H9 (cell line): ENCODE measurements around the gene OSBPL1A. TPM values are rescaled to one million over a fixed set of nuclear protein-coding genes. Genes with fewer than 3 reads are reported as not detected.

ENCODE experiments used
- DNase-seq: peaks from one replicate; pipeline ENCODE4 v3.0.0-alpha.2; 2017
- H2AFZ ChIP-seq: one replicate; pipeline ENCODE4 v1.6.1; 2013; ENCODE audit warnings: mild to moderate bottlenecking, low read length, control low read depth, moderate library complexity
- H2AK5ac ChIP-seq: 2 replicates; pipeline ENCODE4 v1.6.1; 2013; ENCODE audit warnings: low read length, control low read depth, mixed read lengths; ENCODE audit not compliant: insufficient read length
- H2BK120ac ChIP-seq: one replicate; pipeline ENCODE4 v1.6.1; 2013; ENCODE audit warnings: low read depth, mild to moderate bottlenecking, low read length, control low read depth, inconsistent platforms; ENCODE audit not compliant: poor library complexity, severe bottlenecking
- H2BK12ac ChIP-seq: 2 replicates; pipeline ENCODE4 v1.6.1; 2013; ENCODE audit warnings: low read length, control low read depth, mixed read lengths, low read depth; ENCODE audit not compliant: insufficient read length
- H2BK15ac ChIP-seq: 2 replicates; pipeline ENCODE4 v1.6.1; 2013; ENCODE audit warnings: low read depth, low read length, control low read depth
- H2BK20ac ChIP-seq: one replicate; pipeline ENCODE4 v1.6.1; 2013; ENCODE audit warnings: low read depth, mild to moderate bottlenecking, low read length, control low read depth, inconsistent platforms; ENCODE audit not compliant: poor library complexity, severe bottlenecking
- H2BK5ac ChIP-seq: 2 replicates; pipeline ENCODE4 v1.6.1; 2013; ENCODE audit warnings: low read length, control low read depth, mixed read lengths; ENCODE audit not compliant: insufficient read length
- H3K14ac ChIP-seq: 2 replicates; pipeline ENCODE4 v1.6.1; 2013; ENCODE audit warnings: low read length, control low read depth; ENCODE audit not compliant: insufficient read depth
- H3K18ac ChIP-seq: 2 replicates; pipeline ENCODE4 v1.6.1; 2013; ENCODE audit warnings: low read depth, mild to moderate bottlenecking, mixed read lengths, low read length, control low read depth; ENCODE audit not compliant: insufficient read length
- H3K23ac ChIP-seq: 2 replicates; pipeline ENCODE4 v1.6.1; 2013; ENCODE audit warnings: low read length, control low read depth, mixed read lengths, low read depth; ENCODE audit not compliant: insufficient read length
- H3K23me2 ChIP-seq: 2 replicates; pipeline ENCODE4 v1.6.1; 2013; ENCODE audit warnings: low read depth, mild to moderate bottlenecking, mixed read lengths, low read length, control low read depth; ENCODE audit not compliant: insufficient read length, poor library complexity, severe bottlenecking
- H3K27ac ChIP-seq: 2 replicates; pipeline ENCODE4 v1.5.1; 2013; ENCODE audit warnings: low read length, control low read depth, mixed read lengths, low read depth; ENCODE audit not compliant: insufficient read length
- H3K27me3 ChIP-seq: 2 replicates; pipeline ENCODE4 v1.6.1; 2013; ENCODE audit warnings: low read length, control low read depth, inconsistent platforms; ENCODE audit not compliant: insufficient read depth
- H3K4ac ChIP-seq: 2 replicates; pipeline ENCODE4 v1.6.1; 2013; ENCODE audit warnings: low read depth, mild to moderate bottlenecking, control low read depth, inconsistent platforms, low read length, moderate library complexity
- H3K4me1 ChIP-seq: 2 replicates; pipeline ENCODE4 v1.6.1; 2013; ENCODE audit warnings: low read length, control low read depth, inconsistent platforms; ENCODE audit not compliant: insufficient read depth
- H3K4me2 ChIP-seq: 2 replicates; pipeline ENCODE4 v1.6.1; 2013; ENCODE audit warnings: low read length, control low read depth, mixed read lengths; ENCODE audit not compliant: insufficient read length, insufficient read depth
- H3K56ac ChIP-seq: 2 replicates; pipeline ENCODE4 v1.6.1; 2013; ENCODE audit warnings: low read depth, mild to moderate bottlenecking, mixed read lengths, low read length, control low read depth; ENCODE audit not compliant: insufficient read length
- H3K79me1 ChIP-seq: 2 replicates; pipeline ENCODE4 v1.6.1; 2013; ENCODE audit warnings: low read depth, mild to moderate bottlenecking, moderate library complexity, low read length, control low read depth, inconsistent platforms; ENCODE audit not compliant: insufficient read depth, poor library complexity, severe bottlenecking
- H3K79me2 ChIP-seq: 2 replicates; pipeline ENCODE4 v1.6.1; 2013; ENCODE audit warnings: low read length, control low read depth, inconsistent platforms; ENCODE audit not compliant: insufficient read depth
- H3K9ac ChIP-seq: 2 replicates; pipeline ENCODE4 v1.6.1; 2013; ENCODE audit warnings: low read length, control low read depth, mixed read lengths; ENCODE audit not compliant: insufficient read length; ENCODE audit errors: extremely low read depth
- H3K9me3 ChIP-seq: one replicate; pipeline ENCODE4 v1.6.1; 2013; ENCODE audit warnings: low read depth, low read length, inconsistent platforms; ENCODE audit not compliant: control insufficient read depth
- H3T11ph ChIP-seq: one replicate; pipeline ENCODE4 v1.6.1; 2013; ENCODE audit warnings: mild to moderate bottlenecking, low read length, control low read depth, inconsistent platforms
- H4K20me1 ChIP-seq: one replicate; pipeline ENCODE4 v1.6.1; 2013; ENCODE audit not compliant: control insufficient read depth, insufficient read length, insufficient read depth
- H4K5ac ChIP-seq: 2 replicates; pipeline ENCODE4 v1.6.1; 2013; ENCODE audit warnings: low read depth, mild to moderate bottlenecking, mixed read lengths, low read length, control low read depth; ENCODE audit not compliant: insufficient read length
- H4K8ac ChIP-seq: replicated peaks from 2 replicates; pipeline ENCODE4 v1.6.1; 2013; ENCODE audit warnings: low read length, control low read depth, mixed read lengths, low read depth; ENCODE audit not compliant: insufficient read length
- H4K91ac ChIP-seq: 2 replicates; pipeline ENCODE4 v1.6.1; 2013; ENCODE audit warnings: low read depth, mild to moderate bottlenecking, moderate library complexity, mixed read lengths, low read length, control low read depth; ENCODE audit not compliant: insufficient read length
- H3K27ac Mint-ChIP-seq, 3 experiments: 2 replicates in 2 of 3; 3 replicates in 1 of 3; pipeline ENCODE4 v1.8.0; 2020 to 2021; ENCODE audit warnings: mixed read lengths in 3 of 3, mild to moderate bottlenecking in 1 of 3, moderate library complexity in 1 of 3
- H3K27me3 Mint-ChIP-seq: 2 replicates; pipeline ENCODE4 v1.8.0; 2021; ENCODE audit warnings: low read depth, mild to moderate bottlenecking, moderate library complexity, mixed read lengths
- H3K36me3 Mint-ChIP-seq, 3 experiments: 2 replicates in 2 of 3; 3 replicates in 1 of 3; pipeline ENCODE4 v1.8.0; 2020 to 2021; ENCODE audit warnings: low read depth in 3 of 3, mixed read lengths in 3 of 3; ENCODE audit not compliant: insufficient read depth in 1 of 3
- H3K4me1 Mint-ChIP-seq, 2 experiments: 2 replicates each; pipeline ENCODE4 v1.8.0; 2020; ENCODE audit warnings: mixed read lengths in 2 of 2
- H3K4me3 Mint-ChIP-seq, 2 experiments: 2 replicates in 1 of 2; 3 replicates in 1 of 2; pipeline ENCODE4 v1.8.0; 2020 to 2021; ENCODE audit warnings: mild to moderate bottlenecking in 2 of 2, mixed read lengths in 2 of 2, moderate library complexity in 1 of 2
- H3K9me3 Mint-ChIP-seq, 2 experiments: 2 replicates in 1 of 2; 3 replicates in 1 of 2; pipeline ENCODE4 v1.8.0; 2020; ENCODE audit warnings: mild to moderate bottlenecking in 2 of 2, mixed read lengths in 2 of 2, moderate library complexity in 1 of 2
- CTCF ChIP-seq: fragments of 200-600 bp; sonication (generic); conservative IDR thresholded peaks from 3 replicates; pipeline ENCODE4 v1.8.0; 2021; ENCODE audit warnings: antibody characterized with exemption, mild to moderate bottlenecking
- WGBS: extraction: QIAGEN DNeasy Blood & Tissue Kit; methylation state at CpG from one replicate; pipeline ENCODE4 v1.1.7; 2013; ENCODE audit warnings: missing lambda C conversion rate, low lambda C conversion rate, mixed read lengths; ENCODE audit not compliant: insufficient read length; ENCODE audit errors: extremely low coverage; 5-methylcytosine and 5-hydroxymethylcytosine counted together
- total RNA-seq: library from RNA; stranded (reverse); gene quantifications from 2 replicates; pipeline ENCODE4 v1.2.1, GENCODE V29; 2021

OSBPL1A gene
- total RNA-seq, 1 experiment from 2014 or later: 33.9 TPM

- H2BK20ac ChIP-seq: no peak overlapping the region
- H3K27ac Mint-ChIP-seq: no peak overlapping the region
- H2AK5ac ChIP-seq: no peak overlapping the region
Observed at GRCh38 chr18:24277516-24278195, 120.0 kb downstream of the OSBPL1A start.

More at GRCh38 chr18:24277516-24278195, 120.0 kb downstream of the OSBPL1A start:
- no peak overlapping the region for H2BK15ac ChIP-seq
- no peaks in the 10 kb centered on the region for H3K27me3 ChIP-seq
- no peaks in the 10 kb centered on the region for H3K4me1 ChIP-seq
- no peaks in the 10 kb centered on the region for H3K79me2 ChIP-seq
- WGBS: no CpG with 5 or more reads among the region's 4 CpGs
- no peak overlapping the region for H3T11ph ChIP-seq
- no peaks in the 10 kb centered on the region for H3K23me2 ChIP-seq
- no peak overlapping the region for H3K4ac ChIP-seq
- no peak overlapping the region for H4K91ac ChIP-seq
- Mint-ChIP-seq H3K9me3 (peaks cover 14 to 15% of the 10 kb centered on the region in 2 experiments), H3K27me3 (no peaks in the 10 kb centered on the region), H3K36me3 (peaks cover 14 to 25% (median 18%) of the 10 kb centered on the region in 3 experiments), H3K4me3 (no peak overlapping the region), H3K4me1 (no peaks in the 10 kb centered on the region)
- H3K4me2 ChIP-seq: no peak overlapping the region
- no peak overlapping the region for H3K23ac ChIP-seq
- H3K18ac ChIP-seq: no peak overlapping the region
- H2BK12ac ChIP-seq: no peak overlapping the region
- no peak overlapping the region for H4K8ac ChIP-seq
- TF ChIP-seq CTCF: no peak
- no peak overlapping the region for H3K56ac ChIP-seq
- no peak overlapping the region for H2BK5ac ChIP-seq
- no peaks in the 10 kb centered on the region for H3K79me1 ChIP-seq
- no peak overlapping the region for H3K9ac ChIP-seq
- H4K5ac ChIP-seq: no peak overlapping the region
- DNase-seq: no peak
- H4K20me1 ChIP-seq: no peaks in the 10 kb centered on the region
- H2BK120ac ChIP-seq: no peak overlapping the region
- no peak overlapping the region for H3K14ac ChIP-seq
- H3K27ac ChIP-seq: no peak overlapping the region
- H3K9me3 ChIP-seq: no peaks in the 10 kb centered on the region
- H2AFZ ChIP-seq: no peak overlapping the region
